Right atrium auricular region (tissue), 2 donors: Measurements from ENCODE around the gene IRAK1. TPM values are rescaled to one million over a fixed set of nuclear protein-coding genes. Genes with fewer than 3 reads are reported as not detected.

ENCODE experiments used
- DNase-seq: peaks from one replicate; pipeline ENCODE4 v3.0.0-alpha.2; 2019; ENCODE audit warnings: low spot score
- H3K27ac ChIP-seq, 2 donors: fragments of 200-600 bp; sonication (generic); 1 replicate in 1 of 2; 2 replicates in 1 of 2; pipeline ENCODE4 v1.5.1; 2016 to 2019
- H3K27me3 ChIP-seq, 2 donors: fragments of 200-600 bp; sonication (generic); one replicate each; pipeline versions ENCODE4 v1.5.1 to v1.6.0; 2017 to 2019
- H3K36me3 ChIP-seq: fragments of 200-600 bp; sonication (generic); one replicate; pipeline ENCODE4 v1.5.1; 2016
- H3K4me1 ChIP-seq, 2 donors: fragments of 200-600 bp; sonication (generic); one replicate each; pipeline versions ENCODE4 v1.5.1 to v1.6.0; 2017 to 2019
- H3K4me3 ChIP-seq, 2 donors: fragments of 200-600 bp; sonication (generic); 1 replicate in 1 of 2; 2 replicates in 1 of 2; pipeline ENCODE4 v1.5.1; 2017 to 2019; ENCODE audit warnings: mild to moderate bottlenecking in 1 of 2, moderate library complexity in 1 of 2
- H3K9me3 ChIP-seq, 2 donors: fragments of 200-600 bp; sonication (generic); one replicate each; pipeline ENCODE4 v1.5.1; 2019
- total RNA-seq, 2 donors: library from RNA; depleted of rRNA; stranded (reverse); fragments of >200 nt; gene quantifications; one replicate each; pipeline ENCODE4 v1.1.0, GENCODE V29; 2016
- TF ChIP-seq, protein P1 (sequence below), 2 donors: fragments of 200-600 bp; sonication (generic); IDR thresholded peaks; one replicate each; pipeline ENCODE4 v1.5.1; 2019; ENCODE audit warnings: antibody characterized with exemption in 2 of 2

The IRAK1 gene
- total RNA-seq, 2 donors from 2014 or later: 27.5 to 37.1 TPM

- TF ChIP-seq, protein P1, sequence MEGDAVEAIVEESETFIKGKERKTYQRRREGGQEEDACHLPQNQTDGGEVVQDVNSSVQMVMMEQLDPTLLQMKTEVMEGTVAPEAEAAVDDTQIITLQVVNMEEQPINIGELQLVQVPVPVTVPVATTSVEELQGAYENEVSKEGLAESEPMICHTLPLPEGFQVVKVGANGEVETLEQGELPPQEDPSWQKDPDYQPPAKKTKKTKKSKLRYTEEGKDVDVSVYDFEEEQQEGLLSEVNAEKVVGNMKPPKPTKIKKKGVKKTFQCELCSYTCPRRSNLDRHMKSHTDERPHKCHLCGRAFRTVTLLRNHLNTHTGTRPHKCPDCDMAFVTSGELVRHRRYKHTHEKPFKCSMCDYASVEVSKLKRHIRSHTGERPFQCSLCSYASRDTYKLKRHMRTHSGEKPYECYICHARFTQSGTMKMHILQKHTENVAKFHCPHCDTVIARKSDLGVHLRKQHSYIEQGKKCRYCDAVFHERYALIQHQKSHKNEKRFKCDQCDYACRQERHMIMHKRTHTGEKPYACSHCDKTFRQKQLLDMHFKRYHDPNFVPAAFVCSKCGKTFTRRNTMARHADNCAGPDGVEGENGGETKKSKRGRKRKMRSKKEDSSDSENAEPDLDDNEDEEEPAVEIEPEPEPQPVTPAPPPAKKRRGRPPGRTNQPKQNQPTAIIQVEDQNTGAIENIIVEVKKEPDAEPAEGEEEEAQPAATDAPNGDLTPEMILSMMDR (IDR thresholded peaks at IDR 0.05): peak in 1 of 2 donors; percentile 38
- H3K9me3 ChIP-seq: no peaks in the 10 kb centered on the region
- peaks cover 0 to 3% of the 10 kb centered on the region in 2 donors for H3K27me3 ChIP-seq
- H3K4me1 ChIP-seq: peaks cover 0 to 95% of the 10 kb centered on the region in 2 donors
- H3K4me3 ChIP-seq: no peak overlapping the region
- H3K36me3 ChIP-seq: no peaks in the 10 kb centered on the region
- peak; percentile 70 for DNase-seq
- H3K27ac ChIP-seq: peak overlapping the region in 1 of 2 donors; percentile 53
Measured at GRCh38 chrX:154046031-154046781, 26.5 kb upstream of the IRAK1 start.

DNA sequence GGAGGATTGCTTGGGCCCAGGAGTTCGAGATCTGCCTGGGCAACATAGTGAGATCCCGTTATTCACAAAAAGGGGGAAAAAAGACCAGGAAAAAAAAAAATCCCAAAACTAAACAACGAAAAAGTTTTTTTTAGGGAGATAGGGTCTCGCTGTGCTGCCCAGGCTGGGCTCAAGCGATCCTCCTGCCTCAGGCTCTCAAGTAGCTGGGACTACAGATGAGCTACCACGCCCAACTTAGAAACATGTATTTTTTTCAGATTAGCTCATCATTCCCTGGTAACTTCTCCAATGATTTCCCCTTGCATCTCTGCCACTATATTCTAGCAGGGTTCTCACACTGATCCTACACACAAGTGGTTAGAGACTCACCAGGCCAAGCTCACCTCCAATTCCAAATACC lies 24.4 kb upstream of the IRAK1 start:
- no peak overlapping the region for H3K4me3 ChIP-seq
- H3K27me3 ChIP-seq: peaks cover 0 to 3% of the 10 kb centered on the region in 2 donors
- TF ChIP-seq, protein P1 (IDR thresholded peaks at IDR 0.05): no peak
- DNase-seq: no peak
- H3K36me3 ChIP-seq: no peaks in the 10 kb centered on the region
- no peak overlapping the region for H3K27ac ChIP-seq
- peaks cover 0 to 91% of the 10 kb centered on the region in 2 donors for H3K4me1 ChIP-seq
- no peaks in the 10 kb centered on the region for H3K9me3 ChIP-seq

DNA sequence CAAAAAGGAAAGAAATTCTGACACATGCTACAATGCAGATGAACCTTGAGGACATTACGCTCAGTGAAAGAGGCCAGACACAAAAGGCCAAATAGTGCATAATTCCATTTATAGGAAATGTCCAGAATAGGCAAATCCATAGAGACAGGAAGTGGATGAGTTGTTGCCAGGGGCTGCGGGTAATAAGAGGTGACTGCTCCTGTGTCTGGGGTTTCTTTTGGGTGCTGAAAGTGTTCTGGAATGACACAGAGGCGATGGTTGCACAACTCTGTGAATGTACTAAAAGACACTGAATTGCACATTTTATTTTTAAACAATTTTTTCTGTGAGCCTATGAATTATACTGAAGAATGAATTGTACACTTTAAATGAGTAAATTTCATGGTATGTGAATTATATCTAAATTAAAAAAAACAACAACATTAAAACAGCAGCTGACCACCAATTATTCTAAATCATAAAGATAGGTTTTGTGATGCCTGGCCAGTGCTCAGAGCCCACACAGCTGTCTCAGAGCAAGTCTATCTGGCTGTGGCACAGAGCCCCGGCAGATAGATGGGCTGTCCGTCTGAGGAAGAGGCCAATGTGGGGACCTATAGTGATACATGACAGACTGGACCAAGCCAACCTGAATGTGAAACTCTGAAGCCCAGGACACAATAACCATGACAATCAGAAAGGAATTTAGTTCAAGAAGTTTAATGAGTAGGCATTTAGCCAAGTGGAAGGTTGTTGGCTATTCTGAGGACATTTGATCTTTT lies 23.5 kb upstream of the IRAK1 start:
- H3K9me3 ChIP-seq: no peaks in the 10 kb centered on the region
- no peaks in the 10 kb centered on the region for H3K36me3 ChIP-seq
- TF ChIP-seq, protein P1 (IDR thresholded peaks at IDR 0.05): no peak
- DNase-seq: no peak
- H3K4me1 ChIP-seq: peaks cover 0 to 83% of the 10 kb centered on the region in 2 donors
- peak overlapping the region in 1 of 2 donors; percentile 46 for H3K27ac ChIP-seq
- H3K27me3 ChIP-seq: peaks cover 0 to 3% of the 10 kb centered on the region in 2 donors
- H3K4me3 ChIP-seq: no peak overlapping the region

DNA sequence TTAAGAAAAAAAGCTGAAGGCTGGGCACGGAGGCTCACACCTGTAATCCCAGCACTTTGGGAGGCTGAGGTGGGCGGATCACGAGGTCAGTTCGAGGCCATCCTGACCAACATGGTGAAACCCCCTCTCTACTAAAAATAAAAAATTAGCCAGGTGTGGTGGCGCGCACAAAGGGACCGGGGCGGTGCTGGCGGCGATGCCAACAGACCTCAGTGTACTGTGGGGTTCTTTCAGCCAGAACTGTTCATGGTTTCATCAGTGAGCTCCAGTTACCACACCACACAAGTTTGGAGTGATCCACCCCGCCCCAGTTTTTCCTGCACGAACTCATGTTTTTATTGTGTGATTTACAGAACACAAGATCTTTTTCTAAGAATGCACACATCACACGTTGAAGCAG lies 21.2 kb upstream of the IRAK1 start:
- no peaks in the 10 kb centered on the region for H3K9me3 ChIP-seq
- H3K27ac ChIP-seq: no peak overlapping the region
- peaks cover 0 to 60% of the 10 kb centered on the region in 2 donors for H3K4me1 ChIP-seq
- DNase-seq: no peak
- TF ChIP-seq, protein P1 (IDR thresholded peaks at IDR 0.05): no peak
- H3K36me3 ChIP-seq: no peaks in the 10 kb centered on the region
- H3K27me3 ChIP-seq: peaks cover 0 to 3% of the 10 kb centered on the region in 2 donors
- H3K4me3 ChIP-seq: no peak overlapping the region

DNA sequence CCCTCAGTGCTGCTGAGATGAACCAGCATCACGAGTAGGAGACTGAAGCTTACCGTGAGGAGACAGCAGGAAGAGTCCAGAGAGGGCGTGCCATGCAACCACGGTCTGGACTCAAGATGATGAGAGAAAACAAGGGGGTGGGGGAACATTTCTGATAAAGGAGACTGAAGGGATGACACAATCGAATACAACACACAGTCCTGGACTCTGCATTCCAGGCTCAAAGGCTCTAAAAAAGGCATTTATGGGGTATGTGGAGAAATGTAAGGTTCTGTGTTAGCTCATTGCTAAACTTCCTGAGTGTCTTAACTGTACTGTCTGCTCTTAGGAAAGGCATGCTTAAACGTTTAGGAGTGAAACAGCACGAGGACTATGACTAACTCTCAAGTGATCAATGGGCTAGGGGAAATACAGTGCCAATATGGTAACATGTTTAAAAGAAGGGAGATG lies 20.6 kb upstream of the IRAK1 start:
- peaks cover 0 to 56% of the 10 kb centered on the region in 2 donors for H3K4me1 ChIP-seq
- DNase-seq: no peak
- H3K9me3 ChIP-seq: no peaks in the 10 kb centered on the region
- no peak overlapping the region for H3K4me3 ChIP-seq
- H3K36me3 ChIP-seq: no peaks in the 10 kb centered on the region
- peak overlapping the region; percentile 5 to 16 for H3K27ac ChIP-seq
- TF ChIP-seq, protein P1 (IDR thresholded peaks at IDR 0.05): no peak
- peaks cover 0 to 3% of the 10 kb centered on the region in 2 donors for H3K27me3 ChIP-seq
